Thyroid gland (tissue), 4 donors: Measurements from ENCODE around the gene OR10T2.

Experiments used
- CTCF ChIP-seq, 6 experiments: fragments of 200-600 bp in 3 of 6; fragments of 450-650 bp in 3 of 6; sonication (generic) in 3 of 6; IDR thresholded peaks; one replicate each; pipeline ENCODE4 v1.5.1; 2016 to 2019; ENCODE audit warnings: antibody characterized with exemption in 6 of 6, mild to moderate bottlenecking in 2 of 6, inconsistent platforms in 1 of 6, moderate library complexity in 1 of 6
- POLR2A ChIP-seq, 2 donors: fragments of 450-650 bp; IDR thresholded peaks; one replicate each; pipeline ENCODE4 v1.6.1; 2017; ENCODE audit warnings: antibody characterized with exemption in 2 of 2, mild to moderate bottlenecking in 2 of 2, moderate library complexity in 1 of 2

DNA sequence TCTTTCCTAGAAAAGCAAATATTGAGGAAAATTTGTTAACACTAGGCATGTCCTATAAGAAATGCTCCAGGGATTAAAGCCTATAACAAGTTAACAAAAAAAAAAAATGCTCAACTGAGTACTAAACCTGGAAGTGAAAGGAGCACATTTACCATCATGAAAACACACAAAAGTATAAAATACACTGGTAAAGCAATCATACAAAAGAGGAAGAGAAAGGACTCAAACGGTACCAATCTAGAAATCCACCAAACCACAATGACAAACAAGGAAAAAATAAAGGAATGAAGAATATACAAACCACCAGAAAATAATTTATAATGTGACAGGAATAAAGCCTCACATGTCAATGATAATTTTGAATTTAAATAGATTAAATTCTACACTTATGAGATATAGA lies 24.4 kb downstream of the OR10T2 start:
- TF ChIP-seq CTCF (IDR thresholded peaks at IDR 0.05) (no peak), POLR2A (IDR thresholded peaks at IDR 0.05) (no peak)
